Measurements from ENCODE around the gene CD80.

GRCh38 chr3:119508172-119508845, 51.1 kb downstream of the CD80 start:
- no peak for TF ChIP-seq FOSL1 (IDR thresholded peaks at IDR 0.05; ENCODE audit: low read depth)
- TF ChIP-seq CTCF (IDR thresholded peaks at IDR 0.05 in 2 of 3, conservative IDR thresholded peaks at IDR 0.05 in 1 of 3; ENCODE audit: borderline replicate concordance in 1 of 3, insufficient read depth in 1 of 3, low read depth in 2 of 3, low read length in 2 of 3), result no peak
- no peak for TF ChIP-seq YY1 (IDR thresholded peaks at IDR 0.05; ENCODE audit: extremely low read depth, insufficient replicate concordance, low read depth, low read length)
- no peak for TF ChIP-seq JUND (IDR thresholded peaks at IDR 0.05)
- TF ChIP-seq REST (IDR thresholded peaks at IDR 0.05; ENCODE audit: low read depth), result no peak
- no peak for TF ChIP-seq EZH2 (IDR thresholded peaks at IDR 0.05)
- TF ChIP-seq POLR2AphosphoS5 (IDR thresholded peaks at IDR 0.05; ENCODE audit: low read depth, low read length), result no peak
- no peak for TF ChIP-seq POLR2A (IDR thresholded peaks at IDR 0.05; ENCODE audit: borderline replicate concordance, extremely low read depth, insufficient read depth, insufficient read length)
- TF ChIP-seq EGR1 (IDR thresholded peaks at IDR 0.05; ENCODE audit: low read depth), result no peak
- TF ChIP-seq RAD21 (IDR thresholded peaks at IDR 0.05; ENCODE audit: low read depth), result no peak
- no peak for TF ChIP-seq EZH2phosphoT487 (IDR thresholded peaks at IDR 0.05; ENCODE audit: borderline replicate concordance)
